ENCODE measurements around the gene SEC22C.

The SEC22C gene

DNA sequence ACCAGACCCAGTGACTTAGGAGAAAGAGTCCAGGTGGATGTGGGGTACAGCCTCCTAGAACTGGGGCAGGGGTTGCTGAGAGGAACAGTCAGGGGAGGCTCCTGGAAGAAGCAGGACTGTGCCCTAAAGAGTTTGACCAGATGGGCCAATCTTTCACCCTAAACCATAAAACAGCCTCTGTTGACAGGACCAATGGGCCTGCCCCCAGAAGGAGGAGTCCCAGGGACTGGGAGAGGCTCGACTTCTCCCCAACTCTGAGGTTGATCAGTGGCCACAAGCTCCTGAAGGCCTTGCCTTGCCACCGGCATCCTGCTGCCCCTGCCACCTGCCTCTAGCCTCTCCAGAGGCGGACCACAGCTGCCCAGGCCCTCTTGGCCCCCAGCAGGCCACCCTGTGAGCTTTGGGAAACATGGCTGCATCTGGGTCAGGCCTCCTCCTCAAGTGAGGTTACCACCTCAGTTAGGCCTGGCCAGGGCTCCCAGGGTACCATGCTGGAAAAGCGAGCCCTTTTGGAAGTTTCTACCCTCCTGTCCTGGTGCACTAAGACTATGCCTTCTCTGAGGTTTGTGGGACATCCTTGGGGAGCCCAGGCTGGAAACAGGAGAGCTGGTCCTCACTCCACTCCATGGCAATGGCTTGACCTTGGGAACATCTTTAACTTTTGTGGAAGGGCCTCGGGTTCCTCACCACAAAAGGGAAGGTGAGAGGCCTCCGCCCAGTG is 76.5 kb downstream of the SEC22C start:
- TF ChIP-seq GATA3 (IDR thresholded peaks at IDR 0.05; ENCODE audit: low read depth, low read length) (no peak), GATA2 (IDR thresholded peaks at IDR 0.05; ENCODE audit: low read depth, low read length) (no peak)

DNA sequence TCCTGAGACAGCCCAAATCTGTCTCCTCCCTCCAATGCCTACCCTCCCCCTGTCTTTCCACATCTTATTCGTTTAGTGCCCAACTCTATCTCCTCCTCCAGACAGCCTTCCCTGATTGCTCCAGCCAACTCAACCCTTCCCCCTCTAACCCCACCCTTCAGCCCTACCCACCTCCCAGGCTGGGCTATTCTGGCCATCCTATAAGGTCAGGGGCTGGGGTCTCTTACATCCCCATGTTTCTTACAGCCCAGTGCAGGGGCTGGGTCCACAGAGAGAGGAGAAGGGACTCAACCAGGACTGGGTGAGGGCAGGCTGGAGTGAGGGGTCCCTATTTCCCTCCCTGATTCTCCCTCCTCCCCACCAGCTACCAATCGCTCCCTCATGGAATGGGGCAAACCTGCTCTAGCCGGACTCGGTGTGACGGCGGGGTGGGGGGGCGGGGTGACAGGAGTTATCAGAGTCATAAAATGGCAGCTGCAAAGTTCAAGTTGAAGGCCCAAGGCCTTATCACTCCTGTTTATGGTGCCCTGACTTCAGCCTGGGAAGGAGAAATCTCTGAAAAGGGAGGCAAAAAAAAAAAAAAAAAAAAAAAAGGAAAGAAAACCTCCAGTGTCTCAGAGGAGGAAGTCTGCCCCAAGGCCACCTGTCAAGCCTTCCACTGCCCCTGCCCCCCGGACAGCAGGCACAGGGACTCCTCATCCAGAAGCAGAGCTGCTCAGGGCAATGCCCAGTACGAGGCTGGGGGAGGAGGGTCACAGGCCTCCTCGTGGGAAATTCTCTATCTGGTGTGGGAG is 77.2 kb downstream of the SEC22C start:
- TF ChIP-seq GATA2 (IDR thresholded peaks at IDR 0.05; ENCODE audit: low read depth, low read length), result no peak
- TF ChIP-seq GATA3 (IDR thresholded peaks at IDR 0.05; ENCODE audit: low read depth, low read length), result no peak

GRCh38 chr3:42503957-42504333 is 77.8 kb downstream of the SEC22C start:
- TF ChIP-seq GATA2 (IDR thresholded peaks at IDR 0.05; ENCODE audit: low read depth, low read length) (no peak), GATA3 (IDR thresholded peaks at IDR 0.05; ENCODE audit: low read depth, low read length) (no peak)

GRCh38 chr3:42503251-42503924 is 78.4 kb downstream of the SEC22C start:
- TF ChIP-seq GATA2 (IDR thresholded peaks at IDR 0.05; ENCODE audit: low read depth, low read length) (no peak), GATA3 (IDR thresholded peaks at IDR 0.05; ENCODE audit: low read depth, low read length) (no peak)

GRCh38 chr3:42502429-42503250 is 79.1 kb downstream of the SEC22C start, which contains the start of gene VIPR1:
Gene VIPR1 (plus strand): TSS chr3:42502643. CDS start chr3:42502736, 93 bp downstream.
- no peak for TF ChIP-seq GATA2 (IDR thresholded peaks at IDR 0.05; ENCODE audit: low read depth, low read length)
- no peak for TF ChIP-seq GATA3 (IDR thresholded peaks at IDR 0.05; ENCODE audit: low read depth, low read length)

GRCh38 chr3:42501681-42502428 is 79.9 kb downstream of the SEC22C start:
- TF ChIP-seq GATA3 (IDR thresholded peaks at IDR 0.05; ENCODE audit: low read depth, low read length), result no peak
- no peak for TF ChIP-seq GATA2 (IDR thresholded peaks at IDR 0.05; ENCODE audit: low read depth, low read length)

- TF ChIP-seq GATA3 (IDR thresholded peaks at IDR 0.05; ENCODE audit: low read depth, low read length) (no peak), GATA2 (IDR thresholded peaks at IDR 0.05; ENCODE audit: low read depth, low read length) (no peak)
Measured at GRCh38 chr3:42501321-42501680, 80.5 kb downstream of the SEC22C start.

GRCh38 chr3:42500909-42501308 is 80.9 kb downstream of the SEC22C start:
- no peak for TF ChIP-seq GATA2 (IDR thresholded peaks at IDR 0.05; ENCODE audit: low read depth, low read length)
- no peak for TF ChIP-seq GATA3 (IDR thresholded peaks at IDR 0.05; ENCODE audit: low read depth, low read length)

DNA sequence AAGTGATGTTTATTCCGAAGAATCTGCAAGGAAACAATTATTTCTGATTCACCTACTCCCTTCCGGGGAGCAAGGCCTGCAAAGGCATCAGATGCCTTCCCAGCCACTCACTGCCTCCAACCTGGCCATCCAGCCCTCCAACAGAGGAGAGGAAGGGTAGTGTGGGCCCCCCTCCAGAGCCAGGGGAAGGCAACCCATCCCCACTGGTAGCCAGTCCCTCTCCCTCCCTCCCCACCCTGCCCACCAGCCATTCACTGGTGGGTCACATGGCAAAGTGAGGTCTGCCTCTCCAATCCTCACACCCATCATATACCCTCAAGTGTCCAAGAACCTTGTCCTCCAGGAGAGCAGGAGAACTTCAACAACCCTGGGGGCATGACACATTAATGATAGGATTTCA is 81.7 kb downstream of the SEC22C start:
- TF ChIP-seq GATA3 (IDR thresholded peaks at IDR 0.05; ENCODE audit: low read depth, low read length) (no peak), GATA2 (IDR thresholded peaks at IDR 0.05; ENCODE audit: low read depth, low read length) (no peak)

- TF ChIP-seq GATA2 (IDR thresholded peaks at IDR 0.05; ENCODE audit: low read depth, low read length) (no peak), GATA3 (IDR thresholded peaks at IDR 0.05; ENCODE audit: low read depth, low read length) (no peak)
Measured at GRCh38 chr3:42499478-42499871, 82.3 kb downstream of the SEC22C start.

DNA sequence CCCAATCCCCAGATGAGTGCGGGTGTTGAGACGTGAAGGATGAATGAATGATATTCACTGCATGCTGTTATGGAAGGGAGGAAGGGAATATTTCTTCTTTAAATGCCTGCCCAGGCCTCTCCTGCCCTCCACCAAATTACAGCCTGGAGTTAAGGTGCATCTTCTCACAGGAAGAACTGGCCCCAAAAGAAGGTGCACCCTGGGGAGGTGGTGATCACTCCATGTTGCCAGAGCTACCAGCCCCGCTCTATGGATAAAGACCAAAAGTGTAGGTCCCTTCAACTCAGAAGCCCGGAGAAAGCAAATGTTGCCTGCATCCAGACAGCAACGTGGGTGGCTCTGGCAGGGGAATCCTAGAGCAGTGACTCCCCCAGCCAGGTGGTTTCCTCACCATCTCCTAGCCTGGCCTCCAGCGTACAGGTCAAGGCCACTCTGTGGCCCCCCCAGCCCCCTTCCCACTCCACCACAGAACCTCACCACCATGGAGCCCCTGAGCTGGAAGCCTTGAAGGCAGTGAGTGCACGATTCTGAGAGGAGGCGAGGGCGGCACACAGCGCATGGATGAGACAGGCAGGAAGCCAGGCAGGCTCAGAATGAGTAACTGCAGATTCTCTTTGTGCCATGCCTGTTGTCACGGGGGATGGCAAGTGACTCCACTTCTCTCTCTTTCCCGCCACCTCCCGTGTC is 82.8 kb downstream of the SEC22C start:
- TF ChIP-seq GATA3 (IDR thresholded peaks at IDR 0.05; ENCODE audit: low read depth, low read length) (no peak), GATA2 (IDR thresholded peaks at IDR 0.05; ENCODE audit: low read depth, low read length) (no peak)

- TF ChIP-seq GATA3 (IDR thresholded peaks at IDR 0.05; ENCODE audit: low read depth, low read length) (no peak), GATA2 (IDR thresholded peaks at IDR 0.05; ENCODE audit: low read depth, low read length) (no peak)
Measured at GRCh38 chr3:42498034-42498433, 83.7 kb downstream of the SEC22C start.

All from SH-SY5Y (cell line).